ENCODE results near the gene APOM. TPM values are rescaled to one million over a fixed set of nuclear protein-coding genes. Genes with fewer than 3 reads are reported as not detected.

APOM gene
- total RNA-seq, 2 donors from 2014 or later: 2.0 to 3.1 TPM

DNA sequence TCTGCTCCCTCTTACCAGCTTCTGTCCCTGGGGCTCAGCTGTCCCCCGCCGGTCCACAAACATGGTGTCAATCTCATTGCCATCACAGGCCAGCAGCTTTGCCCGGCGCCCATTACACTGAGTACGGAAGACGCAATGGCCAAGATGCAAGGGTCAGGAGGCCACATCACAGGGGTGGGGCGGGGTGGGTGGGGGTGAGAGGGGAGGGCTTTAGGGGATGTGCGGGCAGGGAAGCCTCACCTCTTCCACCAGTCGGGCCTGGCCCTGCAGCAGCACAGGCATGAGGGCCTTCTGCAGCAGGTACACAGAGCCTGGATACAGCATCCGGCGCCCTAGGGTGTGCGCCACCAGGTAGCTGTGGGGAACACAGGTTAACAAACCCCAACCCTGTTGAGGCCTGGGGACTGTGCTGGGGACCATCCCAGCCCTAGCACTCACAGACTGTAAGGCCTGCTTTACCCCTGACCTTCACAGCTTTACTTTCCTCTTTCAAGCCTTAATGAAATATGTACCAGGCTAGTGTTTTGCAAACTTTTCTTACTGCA is 35.9 kb downstream of the APOM start:
- ATAC-seq (no peak), DNase-seq (no peak)
- intact Hi-C loops (cut with DNase I, micrococcal nuclease): no loop called here

DNA sequence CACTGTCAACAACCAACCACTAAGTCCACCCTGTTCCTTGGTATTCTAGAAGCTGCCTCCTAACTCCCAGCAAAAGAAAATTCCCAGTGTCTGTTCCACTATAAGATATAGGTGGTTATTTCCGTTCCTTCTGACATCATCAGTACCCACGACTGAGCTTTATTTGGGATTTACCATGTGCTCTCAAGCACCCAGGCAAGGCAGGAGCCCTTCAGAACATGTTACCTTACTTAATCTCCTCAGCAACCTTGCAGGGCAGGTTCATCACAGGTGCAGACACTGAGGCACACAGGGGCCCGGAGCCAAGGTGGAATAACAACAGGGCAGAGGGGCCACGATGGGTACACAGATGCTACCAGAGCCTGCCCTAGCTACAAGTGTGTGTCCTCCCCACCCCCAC is 36.7 kb downstream of the APOM start:
- intact Hi-C loops (cut with DNase I, micrococcal nuclease): no loop called here
- no peak for DNase-seq
- ATAC-seq: no peak

DNA sequence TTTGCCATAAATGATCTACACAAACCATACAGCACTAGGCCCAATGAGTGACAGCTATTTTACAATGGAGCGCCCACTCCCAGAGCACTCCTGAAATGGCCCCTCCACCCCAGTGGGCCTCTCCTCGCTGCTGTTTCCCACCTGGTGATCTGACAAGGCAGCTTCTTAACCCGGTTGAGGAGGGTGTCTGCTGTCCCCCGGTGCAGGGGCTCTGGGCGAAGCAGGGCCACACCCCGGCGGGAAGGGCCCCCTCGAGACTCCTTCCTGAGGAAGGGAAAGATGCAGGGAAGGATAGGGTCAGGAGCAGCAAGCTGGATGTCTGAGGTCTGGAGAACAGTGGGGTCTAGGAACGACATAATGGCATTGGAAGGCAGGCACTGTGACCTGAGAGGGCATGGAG is 37.2 kb downstream of the APOM start:
- DNase-seq (no peak), ATAC-seq (no peak)
- intact Hi-C loops (cut with DNase I, micrococcal nuclease): no loop called here

DNA sequence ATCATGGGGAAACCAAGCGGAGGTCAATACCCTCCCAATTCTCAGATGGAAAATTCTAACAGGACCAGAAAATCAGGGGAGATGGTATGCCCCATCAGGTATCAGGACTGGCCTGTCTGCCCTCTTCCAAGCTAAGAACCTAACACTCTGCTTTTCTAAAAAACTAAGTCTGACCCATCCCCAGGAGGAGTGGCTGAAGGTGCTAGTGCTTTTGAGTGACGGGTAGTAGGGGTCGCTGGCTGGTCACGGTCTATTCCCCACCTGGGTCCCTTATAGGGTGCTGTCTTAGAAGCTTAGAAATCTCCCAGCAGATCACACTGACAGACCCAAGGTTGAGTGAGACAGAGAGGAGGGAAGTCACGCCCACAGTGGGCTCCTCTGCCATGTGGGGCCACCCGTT is 37.8 kb downstream of the APOM start:
- DNase-seq: no peak
- no peak for ATAC-seq
- intact Hi-C loops (cut with DNase I, micrococcal nuclease): no loop called here

DNA sequence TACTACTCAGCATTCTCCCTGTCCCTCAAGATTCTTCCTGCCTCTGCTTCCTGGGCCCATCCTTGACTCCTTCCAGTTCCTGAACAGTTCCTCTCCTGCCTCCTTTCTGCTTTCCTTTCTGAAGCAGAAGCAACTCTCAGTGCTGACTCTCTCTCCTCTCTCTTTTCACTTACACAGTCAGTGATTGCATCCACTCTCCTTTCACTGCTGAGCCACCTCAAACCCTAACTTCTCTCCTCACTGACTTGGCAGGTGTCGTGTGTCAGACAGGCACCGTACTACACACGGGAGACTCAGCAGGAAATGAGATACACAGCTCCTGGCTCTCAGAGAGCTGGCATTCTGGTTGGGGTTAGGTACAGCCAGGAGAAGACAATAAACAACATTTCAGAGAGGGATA is 41.9 kb downstream of the APOM start:
- ATAC-seq (no peak), DNase-seq (no peak)
- intact Hi-C loops (cut with DNase I, micrococcal nuclease): no loop called here

DNA sequence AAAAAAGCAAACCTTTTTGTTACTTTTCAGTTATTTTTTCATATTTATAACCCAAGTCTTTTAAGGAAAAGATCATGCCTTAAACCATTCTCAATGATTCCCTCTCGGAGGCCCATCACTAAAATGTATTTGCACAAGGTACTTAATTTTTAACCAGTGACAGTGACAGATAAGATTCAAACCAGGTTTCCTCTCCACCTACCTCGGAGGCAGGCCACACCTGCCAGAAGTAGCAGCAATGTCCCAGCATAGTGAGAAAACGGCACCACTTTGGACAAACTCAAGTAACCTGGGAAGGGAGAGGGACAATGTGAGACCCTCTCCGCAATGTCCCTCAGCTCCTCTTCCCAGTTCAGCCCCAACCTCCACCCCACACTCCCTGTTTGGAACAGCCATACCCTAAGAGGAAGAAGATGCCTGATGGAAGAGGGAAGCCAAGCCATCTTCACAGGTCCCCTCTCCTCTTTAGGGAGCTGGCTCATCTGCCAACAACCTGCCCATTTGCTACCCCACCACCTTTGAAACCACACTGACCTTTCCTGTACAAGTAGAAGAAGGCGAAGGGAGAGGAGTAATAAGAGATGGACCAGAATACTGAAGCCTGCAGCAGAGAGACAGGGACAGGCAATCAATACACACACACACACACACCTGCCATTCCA is 45.2 kb downstream of the APOM start:
- intact Hi-C loops (cut with DNase I, micrococcal nuclease): no loop called here
- DNase-seq: no peak
- no peak for ATAC-seq

DNA sequence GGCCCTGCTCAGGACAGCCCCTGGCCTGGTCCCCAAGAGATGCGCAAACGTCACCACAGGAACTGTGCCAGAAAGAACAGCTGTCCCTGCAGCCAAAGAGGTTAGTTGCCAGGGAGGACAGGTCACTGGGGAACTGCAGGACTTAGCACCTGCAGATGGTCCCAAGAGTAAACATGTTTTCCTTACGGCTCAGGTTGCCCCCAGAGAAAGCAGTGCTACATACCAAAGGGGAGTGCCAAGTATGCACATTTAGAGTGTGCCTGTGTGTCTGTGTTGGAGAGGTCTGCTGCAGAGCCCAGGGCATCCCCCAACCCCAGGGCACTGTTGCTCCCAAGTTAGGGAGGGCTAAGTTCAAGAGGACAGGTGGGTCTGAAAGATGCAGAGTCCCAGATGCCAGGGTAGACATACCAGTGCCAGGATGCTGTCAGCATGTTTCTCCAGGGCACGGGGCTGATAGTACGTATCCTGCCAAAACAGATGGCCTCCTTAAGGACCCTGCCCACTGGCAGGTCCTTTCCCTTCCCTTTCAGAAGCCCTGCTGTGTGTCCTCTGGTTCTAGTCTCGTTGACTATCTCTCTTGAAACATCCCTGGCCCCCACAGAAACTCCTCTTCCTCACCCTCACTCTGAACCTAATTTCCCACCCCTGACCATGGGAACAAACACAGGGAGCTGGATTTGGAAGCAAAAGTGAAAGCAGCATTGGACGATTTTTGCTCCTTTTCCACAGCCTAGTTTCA is 46.1 kb downstream of the APOM start:
- intact Hi-C loops (cut with DNase I, micrococcal nuclease): no loop called here
- ATAC-seq (peak; percentile 5), DNase-seq (peak in 1 of 2 donors; percentile 33)

DNA sequence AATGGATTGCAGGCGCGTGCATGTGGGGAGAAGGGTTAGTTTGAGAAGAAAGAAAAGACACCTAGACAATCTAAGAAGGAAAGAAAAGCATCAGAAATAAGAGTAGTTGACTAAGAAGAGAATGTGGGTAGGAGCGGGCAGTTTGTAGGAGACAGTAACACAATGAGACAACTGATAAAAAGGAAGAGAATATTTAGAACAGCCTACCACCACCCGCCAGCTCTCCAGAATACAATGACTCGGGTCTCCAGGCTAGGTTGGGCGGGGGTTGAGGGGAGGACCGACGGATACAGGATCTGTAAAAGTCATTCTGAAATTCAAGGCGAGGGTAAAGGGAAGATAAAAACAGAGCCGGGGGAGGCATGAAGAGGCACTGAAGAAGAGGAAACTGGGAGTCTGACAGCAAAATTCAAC is 46.7 kb downstream of the APOM start:
- intact Hi-C loops (cut with DNase I, micrococcal nuclease): no loop called here
- DNase-seq: no peak
- peak; percentile 15 for ATAC-seq

DNA sequence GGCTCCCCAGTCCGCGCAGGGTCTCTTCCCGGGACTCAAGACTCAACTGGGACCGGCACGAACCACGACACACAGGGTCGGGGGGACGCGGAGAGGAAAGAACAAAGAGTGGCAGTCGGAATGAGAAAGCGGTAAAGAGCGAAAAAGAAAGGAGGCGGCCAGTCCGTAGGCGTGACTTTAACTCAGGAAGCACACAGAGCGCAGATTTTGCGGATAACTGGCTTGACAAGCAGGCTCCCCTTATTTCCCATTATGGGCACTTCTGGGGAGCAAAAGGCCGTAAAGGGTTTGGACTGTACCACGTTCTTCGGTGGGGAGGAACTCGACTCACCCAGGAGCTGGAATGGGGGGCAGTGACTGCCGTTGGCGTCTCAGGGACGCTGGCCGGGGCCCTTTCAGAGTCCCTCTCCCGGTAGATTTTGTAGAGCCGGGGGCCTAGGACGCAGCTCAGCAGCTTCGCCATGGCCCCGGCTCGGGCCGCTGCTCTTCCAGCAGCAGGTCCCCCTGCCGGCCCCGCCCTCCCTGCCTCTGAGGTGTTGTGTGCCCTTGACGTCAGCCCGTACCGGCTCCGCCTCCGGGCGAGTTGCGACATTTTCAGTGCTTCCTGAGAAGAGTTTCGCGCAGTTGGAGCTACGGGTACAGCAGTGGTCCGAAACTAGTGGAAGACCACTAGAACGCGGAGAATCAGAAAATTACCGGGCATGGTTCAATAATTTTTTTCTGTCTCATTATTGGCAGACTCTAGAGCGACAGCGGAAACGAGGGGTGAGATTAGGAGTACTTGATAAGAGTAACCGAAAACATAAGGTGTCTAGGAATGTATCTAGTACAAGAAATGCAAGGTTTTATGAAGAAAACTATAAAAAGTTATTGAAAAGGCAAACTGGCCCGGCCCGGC is 47.4 kb downstream of the APOM start, which contains the start of gene ABHD16A:
Gene ABHD16A (minus strand): TSS at position 506 of the 898 bp plus-strand sequence. CDS start 43 bp downstream, at position 463.
- peak; percentile 99 for DNase-seq
- peak; percentile 98 for ATAC-seq
- intact Hi-C loops (cut with DNase I, micrococcal nuclease): no loop called here

DNA sequence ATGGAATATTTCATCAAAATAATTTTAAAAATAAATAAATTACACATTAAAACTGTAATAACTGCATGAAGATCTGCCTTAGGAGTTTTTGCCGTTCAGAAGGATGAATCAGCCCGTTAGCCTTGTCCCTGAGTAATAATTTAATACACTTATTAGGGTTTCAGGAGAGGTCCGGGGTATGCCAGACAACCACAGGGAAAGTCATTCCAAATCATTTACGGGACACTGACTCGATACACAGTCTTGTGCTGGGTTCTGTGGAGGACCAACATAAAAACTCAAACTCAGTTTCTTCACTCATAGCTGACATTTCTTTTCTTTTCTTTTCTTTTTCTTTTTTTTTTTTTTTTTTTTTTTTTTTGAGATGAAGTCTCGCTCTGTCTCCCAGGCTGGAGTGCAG is 50.2 kb downstream of the APOM start:
- ATAC-seq (no peak), DNase-seq (no peak)
- intact Hi-C loops (cut with DNase I, micrococcal nuclease): no loop called here

DNA sequence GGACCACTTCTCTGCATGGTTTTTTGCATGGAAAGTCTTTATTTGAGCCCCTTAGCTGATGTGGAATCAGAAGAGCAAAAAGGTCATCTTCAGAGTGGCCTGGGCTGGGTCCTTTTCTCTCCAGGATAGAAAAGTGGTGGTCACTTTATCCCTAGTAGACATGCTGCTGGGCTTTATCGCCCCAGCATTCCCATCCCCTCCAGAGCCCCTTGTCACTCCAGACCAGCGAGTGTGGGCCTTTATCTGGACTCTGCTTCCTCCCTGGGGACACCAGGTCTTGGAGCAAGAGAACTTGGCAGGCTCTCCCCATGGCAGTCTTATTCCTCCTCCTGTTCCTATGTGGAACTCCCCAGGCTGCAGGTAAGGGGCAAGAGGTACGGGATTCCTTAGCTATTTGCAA is 50.9 kb downstream of the APOM start, which contains the start of gene LY6G6F:
Gene LY6G6F (plus strand): TSS at position 268 of the 400 bp plus-strand sequence. CDS start 41 bp downstream, at position 309.
- ATAC-seq (no peak), DNase-seq (no peak)
- intact Hi-C loops (cut with DNase I, micrococcal nuclease): no loop called here

DNA sequence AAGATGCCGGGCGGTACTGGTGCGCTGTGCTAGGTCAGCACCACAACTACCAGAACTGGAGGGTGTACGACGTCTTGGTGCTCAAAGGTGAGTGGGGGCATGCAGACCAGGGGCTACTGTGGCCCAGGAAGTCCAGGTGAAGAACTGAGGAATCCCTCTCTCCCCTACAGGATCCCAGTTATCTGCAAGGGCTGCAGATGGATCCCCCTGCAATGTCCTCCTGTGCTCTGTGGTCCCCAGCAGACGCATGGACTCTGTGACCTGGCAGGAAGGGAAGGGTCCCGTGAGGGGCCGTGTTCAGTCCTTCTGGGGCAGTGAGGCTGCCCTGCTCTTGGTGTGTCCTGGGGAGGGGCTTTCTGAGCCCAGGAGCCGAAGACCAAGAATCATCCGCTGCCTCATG is 52.0 kb downstream of the APOM start:
- ATAC-seq: no peak
- no peak for DNase-seq
- intact Hi-C loops (cut with DNase I, micrococcal nuclease): no loop called here

Small RNAs within 50 kb of the gene (microRNA-seq; reads per million reads assigned to microRNA genes)
- 0 to 0.53 reads per million in 2 donors for gene MIR4646
- 0 to 1.4 reads per million in 2 donors for gene MIR6832

Other genes starting within 250 kb of the APOM start
- 1 to 10 TPM; 1.2 to 1.3 TPM for gene MICB, start 157.7 kb upstream of the APOM start, total RNA-seq
- gene MCCD1, start 126.9 kb upstream of the APOM start, total RNA-seq: not detected
- gene DDX39B, start 113.9 kb upstream of the APOM start, total RNA-seq: 100 to 1,000 TPM; 221 to 269 TPM
- gene ATP6V1G2, start 109.3 kb upstream of the APOM start, total RNA-seq: under 1 TPM; 0.58 to 0.92 TPM
- 10 to 100 TPM; 14.4 to 18.0 TPM for gene NFKBIL1, start 108.3 kb upstream of the APOM start, total RNA-seq
- gene LTA, start 83.6 kb upstream of the APOM start, total RNA-seq: under 1 TPM in 1 of 2 donors, not detected in 1; 0.36 TPM
- gene TNF, start 80.3 kb upstream of the APOM start, total RNA-seq: 1 to 10 TPM in 1 of 2 donors, under 1 TPM in 1; 0.27 to 1.4 TPM
- gene LTB, start 73.5 kb upstream of the APOM start, total RNA-seq: 1 to 10 TPM in 1 of 2 donors, under 1 TPM in 1; 0.70 to 3.0 TPM
- 1 to 10 TPM; 2.4 to 5.8 TPM for gene LST1, start 69.6 kb upstream of the APOM start, total RNA-seq
- 1 to 10 TPM in 1 of 2 donors, not detected in 1; 1.1 TPM for gene NCR3, start 62.9 kb upstream of the APOM start, total RNA-seq
- 10 to 100 TPM in 1 of 2 donors, 1 to 10 TPM in 1; 5.2 to 15.0 TPM for gene AIF1, start 40.7 kb upstream of the APOM start, total RNA-seq
- gene PRRC2A, start 35.2 kb upstream of the APOM start, total RNA-seq: 100 to 1,000 TPM in 1 of 2 donors, 10 to 100 TPM in 1; 92.9 to 110 TPM
- gene BAG6, start 3.2 kb upstream of the APOM start, total RNA-seq: 100 to 1,000 TPM; 272 to 282 TPM
- gene C6orf47, start 4.9 kb downstream of the APOM start, total RNA-seq: 10 to 100 TPM; 35.7 to 36.3 TPM
- gene GPANK1, start 9.1 kb downstream of the APOM start, total RNA-seq: 10 to 100 TPM; 11.1 to 15.2 TPM
- 100 to 1,000 TPM; 137 to 155 TPM for gene CSNK2B, start 10.2 kb downstream of the APOM start, total RNA-seq
- 1 to 10 TPM; 8.7 to 9.9 TPM for gene LY6G5B, start 14.1 kb downstream of the APOM start, total RNA-seq
- 1 to 10 TPM; 1.6 to 2.5 TPM for gene LY6G5C, start 25.2 kb downstream of the APOM start, total RNA-seq
- 10 to 100 TPM; 51.5 to 53.9 TPM for gene ABHD16A, start 47.4 kb downstream of the APOM start, total RNA-seq
- gene LY6G6F, start 51.0 kb downstream of the APOM start, total RNA-seq: not detected
- gene LY6G6D, start 59.5 kb downstream of the APOM start, total RNA-seq: not detected
- not detected for gene LY6G6C, start 65.9 kb downstream of the APOM start, total RNA-seq
- under 1 TPM in 1 of 2 donors, not detected in 1; 0.20 TPM for gene MPIG6B, start 67.5 kb downstream of the APOM start, total RNA-seq
- gene DDAH2, start 73.4 kb downstream of the APOM start, total RNA-seq: 100 to 1,000 TPM in 1 of 2 donors, 10 to 100 TPM in 1; 84.2 to 139 TPM
- 100 to 1,000 TPM; 502 to 513 TPM for gene CLIC1, start 80.6 kb downstream of the APOM start, total RNA-seq
- 10 to 100 TPM; 18.7 to 26.9 TPM for gene MSH5, start 84.1 kb downstream of the APOM start, total RNA-seq
- 1 to 10 TPM; 3.2 to 3.9 TPM for gene SAPCD1, start 106.8 kb downstream of the APOM start, total RNA-seq
- 10 to 100 TPM; 11.4 to 11.8 TPM for gene VWA7, start 121.4 kb downstream of the APOM start, total RNA-seq
- gene VARS1, start 139.9 kb downstream of the APOM start, total RNA-seq: 10 to 100 TPM; 35.3 to 58.1 TPM
- gene LSM2, start 151.1 kb downstream of the APOM start, total RNA-seq: 10 to 100 TPM; 33.0 to 33.5 TPM
- 1 to 10 TPM in 1 of 2 donors, under 1 TPM in 1; 0.89 to 1.1 TPM for gene HSPA1L, start 159.4 kb downstream of the APOM start, total RNA-seq
- gene HSPA1A, start 159.6 kb downstream of the APOM start, total RNA-seq: 100 to 1,000 TPM; 124 to 136 TPM
- 100 to 1,000 TPM; 252 to 296 TPM for gene HSPA1B, start 171.8 kb downstream of the APOM start, total RNA-seq
- 10 to 100 TPM; 33.1 to 63.5 TPM for gene NEU1, start 206.9 kb downstream of the APOM start, total RNA-seq
- 100 to 1,000 TPM; 763 to 988 TPM for gene SLC44A4, start 223.1 kb downstream of the APOM start, total RNA-seq
- 10 to 100 TPM; 28.0 to 30.5 TPM for gene EHMT2, start 241.8 kb downstream of the APOM start, total RNA-seq
- 1 to 10 TPM; 2.7 to 2.9 TPM for gene ZBTB12, start 246.2 kb downstream of the APOM start, total RNA-seq